ENCODE measurements around the gene CACNA1A.

CACNA1A gene

DNA sequence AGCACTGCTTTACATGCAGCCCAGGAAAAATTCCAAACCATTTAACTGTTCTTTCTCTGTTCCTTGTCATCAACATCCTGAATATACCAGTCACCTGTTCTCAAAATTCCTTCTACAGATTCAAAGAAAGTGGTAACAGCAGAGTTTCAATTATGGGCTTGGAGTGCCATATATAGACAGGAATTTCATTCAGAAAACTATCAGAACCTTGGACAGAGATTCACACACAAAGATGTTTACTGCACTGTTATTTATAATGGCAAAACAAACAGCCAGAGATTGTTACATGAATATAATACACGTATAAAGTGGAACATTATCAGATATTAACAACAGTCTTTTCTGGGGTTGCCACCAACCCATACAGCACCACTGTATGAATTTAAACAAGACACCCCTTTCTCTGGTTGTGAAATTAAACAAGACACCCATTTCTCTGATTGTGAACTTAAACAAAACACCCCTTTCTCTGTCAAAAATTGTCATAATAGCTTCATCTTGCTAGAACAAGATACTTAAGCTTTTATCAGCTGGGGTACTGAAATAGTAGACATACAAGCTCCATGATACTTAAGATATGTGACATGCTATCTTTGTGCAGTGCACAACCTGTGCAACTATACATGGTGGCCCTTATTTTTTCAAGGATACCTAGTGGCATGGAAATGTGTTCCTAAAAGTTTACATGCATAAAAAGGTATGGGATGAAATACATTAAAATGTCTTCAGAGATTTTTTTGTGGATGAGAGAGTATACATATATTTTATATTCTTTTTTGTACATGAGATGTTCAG is 12.6 kb downstream of the CACNA1A start:
- DNase-seq (ENCODE audit: low spot score) = no peak

GRCh38 chr19:13492128-13492527 is 14.2 kb downstream of the CACNA1A start:
- DNase-seq (ENCODE audit: low spot score) = no peak

DNA sequence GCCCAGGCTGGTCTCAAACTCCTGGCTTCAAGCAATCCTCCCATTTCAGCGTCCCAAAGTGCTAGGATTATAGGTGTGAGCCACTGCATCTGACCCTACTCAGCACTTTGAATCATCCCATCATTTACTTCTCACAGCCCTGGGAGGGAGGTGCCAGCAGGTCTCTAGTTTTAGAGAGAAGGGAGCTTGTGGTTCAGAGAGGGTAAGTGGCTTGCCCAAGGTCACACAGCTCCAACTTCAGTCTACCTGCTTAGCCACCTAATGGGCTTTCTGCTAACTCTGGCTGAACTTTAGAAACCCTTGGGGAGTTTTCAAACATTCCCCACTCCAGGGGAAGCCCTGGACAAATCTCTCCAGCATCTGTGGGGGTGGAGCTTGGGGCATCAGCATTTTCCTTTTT is 18.3 kb downstream of the CACNA1A start:
- no peak for DNase-seq (ENCODE audit: low spot score)

DNA sequence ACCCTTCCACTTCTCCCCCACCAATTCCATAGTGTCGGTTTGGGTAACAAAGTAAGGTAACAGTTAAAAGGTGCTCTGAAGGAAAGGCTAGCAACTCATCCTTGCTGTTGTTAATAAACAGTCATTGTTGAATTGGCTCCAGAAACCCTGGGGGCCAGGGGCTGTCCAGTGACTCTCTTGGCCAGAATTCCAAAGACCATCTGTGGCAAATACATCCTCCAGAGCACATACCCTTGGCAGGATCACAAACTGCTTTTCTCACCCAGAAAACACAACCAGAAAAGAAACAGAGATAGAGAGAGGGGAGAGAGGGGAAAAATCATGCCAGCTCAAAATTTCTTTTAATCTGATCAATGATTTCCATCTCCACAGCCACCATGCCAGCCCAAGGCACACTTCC is 22.1 kb downstream of the CACNA1A start:
- no peak for DNase-seq (ENCODE audit: low spot score)

GRCh38 chr19:13483215-13483614 is 23.1 kb downstream of the CACNA1A start:
- no peak for DNase-seq (ENCODE audit: low spot score)

- DNase-seq (ENCODE audit: low spot score) = no peak
Observed at GRCh38 chr19:13478576-13478975, 27.7 kb downstream of the CACNA1A start.

DNA sequence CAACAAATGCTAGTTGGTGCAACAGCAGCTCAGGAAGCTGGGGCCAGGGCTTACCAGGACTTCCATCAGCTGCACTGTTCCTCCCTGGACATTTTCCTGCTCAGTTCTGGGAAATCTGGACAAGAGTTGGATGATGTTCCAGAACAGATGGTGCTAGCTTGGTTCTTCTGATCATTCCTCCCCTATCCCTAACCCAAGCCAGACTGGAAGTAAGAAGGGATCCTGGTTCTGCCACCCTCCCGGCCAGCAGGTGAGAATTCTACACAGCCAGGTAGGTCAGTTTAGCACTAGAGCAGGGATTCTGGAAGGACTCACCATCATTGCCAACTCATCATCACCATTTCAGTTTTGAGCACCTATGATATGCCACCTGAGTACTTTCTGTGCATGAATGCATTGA is 30.2 kb downstream of the CACNA1A start:
- no peak for DNase-seq (ENCODE audit: low spot score)

DNA sequence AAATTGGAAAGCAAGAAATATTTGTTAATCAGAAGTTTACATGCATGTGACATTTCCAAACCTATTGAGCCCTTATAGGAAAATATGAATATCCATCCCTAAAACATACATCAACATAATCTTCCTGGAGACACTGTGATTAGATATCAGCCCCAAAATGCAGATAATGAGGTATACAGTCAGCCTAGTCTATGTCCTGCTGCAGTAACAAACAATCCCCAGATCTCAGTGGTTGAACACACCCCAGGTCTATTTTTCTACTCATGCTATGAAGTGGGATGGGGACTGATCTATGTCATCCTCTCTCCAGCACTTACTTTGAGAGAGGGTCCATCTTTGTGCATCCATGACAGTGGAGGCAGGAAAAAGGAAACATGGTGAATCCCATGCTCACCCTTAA is 31.2 kb downstream of the CACNA1A start:
- no peak for DNase-seq (ENCODE audit: low spot score)

DNA sequence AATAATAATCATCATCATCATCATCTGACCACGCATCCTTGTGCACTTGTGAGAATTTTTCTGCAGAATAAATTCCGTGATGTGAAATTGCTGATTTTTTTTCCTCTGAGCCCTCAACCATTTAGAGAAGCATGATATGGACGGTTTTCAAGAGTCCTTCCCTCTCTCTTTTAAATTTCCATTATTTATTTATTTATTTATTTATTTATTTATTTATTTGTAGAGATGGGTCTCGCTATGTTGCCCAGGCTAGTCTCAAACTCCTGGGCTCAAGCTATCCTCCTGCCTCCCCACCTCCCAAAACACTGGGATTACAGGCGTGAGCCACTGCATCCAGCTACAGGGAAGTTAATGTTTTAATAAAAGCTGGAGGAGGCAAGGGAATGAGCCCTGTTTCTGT is 39.6 kb downstream of the CACNA1A start:
- no peak for DNase-seq (ENCODE audit: low spot score)

GRCh38 chr19:13463296-13463695 is 43.0 kb downstream of the CACNA1A start:
- no peak for DNase-seq (ENCODE audit: low spot score)

DNA sequence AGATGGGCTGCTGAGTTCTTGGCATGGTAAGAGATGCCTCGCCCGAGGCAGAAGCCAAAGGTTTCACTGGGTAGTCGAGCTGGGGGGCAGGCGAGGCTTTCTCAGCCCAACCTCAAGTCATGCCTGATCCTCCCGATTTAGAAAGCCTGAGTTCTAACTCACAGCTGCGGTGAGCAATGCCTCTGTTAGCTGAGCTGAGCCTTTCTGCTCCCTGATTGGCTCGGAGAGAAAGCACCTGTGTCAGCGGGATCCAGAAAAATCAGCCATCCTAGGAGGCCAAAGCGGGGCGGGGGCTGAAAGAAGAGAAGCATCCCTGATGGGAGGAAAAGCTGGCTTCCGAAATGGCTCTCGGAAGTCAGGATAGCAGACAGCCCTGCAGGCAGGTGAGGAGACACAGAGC is 44.7 kb downstream of the CACNA1A start:
- no peak for DNase-seq (ENCODE audit: low spot score)

DNA sequence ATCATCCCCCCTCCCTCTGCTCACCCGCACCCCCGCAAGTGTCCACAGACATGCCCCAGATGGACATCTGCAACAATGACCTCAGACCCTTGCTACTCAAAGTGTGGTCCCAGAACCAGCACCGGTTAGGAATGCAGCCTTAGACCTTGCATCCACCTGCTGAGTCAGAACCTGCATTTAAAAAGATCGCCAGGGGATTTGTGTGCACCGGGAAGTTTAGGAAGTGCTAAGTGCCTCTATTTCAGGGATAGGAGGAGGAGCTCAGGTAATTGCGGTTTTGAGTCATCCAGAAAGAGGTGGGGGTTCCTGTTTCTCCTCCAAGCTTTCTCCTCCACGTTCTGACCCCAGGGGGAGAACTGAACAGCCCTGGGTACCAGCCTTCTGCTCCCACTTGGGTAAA is 46.2 kb downstream of the CACNA1A start:
- DNase-seq (ENCODE audit: low spot score) = no peak

DNA sequence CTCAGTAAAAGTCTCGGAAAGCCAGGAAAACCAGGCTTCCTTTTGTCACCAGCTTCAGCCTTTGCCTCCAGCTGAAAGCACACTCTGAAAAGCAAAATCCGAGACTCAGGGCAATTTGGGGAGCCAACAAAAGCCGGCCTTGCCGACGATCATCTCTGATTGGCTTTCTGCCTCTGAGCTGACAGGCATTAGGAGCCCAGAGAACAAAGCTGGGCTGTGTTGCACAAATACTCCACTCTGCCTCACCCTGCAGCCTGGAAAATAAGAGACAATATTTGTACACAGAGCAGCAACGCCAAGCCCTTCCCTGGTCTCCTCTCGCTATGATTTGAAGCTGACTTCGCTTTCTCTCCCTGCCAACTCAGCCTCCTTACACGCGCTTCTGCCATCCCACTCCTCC is 46.9 kb downstream of the CACNA1A start:
- DNase-seq (ENCODE audit: low spot score) = no peak

GRCh38 chr19:13451434-13451995 is 54.8 kb downstream of the CACNA1A start:
- DNase-seq (ENCODE audit: low spot score) = no peak

- no peak for DNase-seq (ENCODE audit: low spot score)
Observed at GRCh38 chr19:13447978-13448377, 58.3 kb downstream of the CACNA1A start.

DNA sequence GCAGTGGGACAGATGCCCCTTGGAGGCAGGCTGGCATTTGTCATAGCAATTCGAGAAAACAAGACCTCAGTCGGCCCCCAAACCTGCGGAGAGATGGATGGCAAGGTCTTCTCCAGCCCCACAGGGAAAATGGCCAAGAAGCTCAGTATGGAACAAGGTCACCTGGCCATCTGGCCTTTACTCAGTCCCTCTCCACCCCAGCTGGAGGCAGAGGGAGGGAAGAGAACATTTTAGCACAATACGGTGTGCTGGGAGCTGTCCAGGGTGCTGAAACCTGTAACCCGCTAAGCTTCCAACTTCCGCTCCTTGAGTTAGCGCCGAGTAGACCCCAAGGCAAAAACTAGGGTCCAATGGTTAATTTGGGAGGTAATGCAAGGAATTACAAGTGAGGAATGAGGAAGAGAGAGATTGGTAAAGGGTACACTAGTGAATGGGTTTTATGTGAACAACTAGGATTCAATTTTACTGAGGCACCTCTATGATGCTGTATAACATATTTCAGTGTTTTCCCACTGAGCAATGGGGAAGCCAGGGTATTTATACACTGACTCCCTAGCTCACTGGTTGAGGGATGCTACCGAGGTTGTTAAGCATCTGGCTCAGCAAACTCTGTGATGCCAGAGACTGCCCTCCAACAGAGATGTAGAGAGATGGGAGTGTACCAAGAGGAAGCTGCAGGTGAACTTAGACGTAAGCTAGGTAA is 64.3 kb downstream of the CACNA1A start:
- DNase-seq (ENCODE audit: low spot score) = peak; percentile 9

- no peak for DNase-seq (ENCODE audit: low spot score)
Observed at GRCh38 chr19:13437919-13438618, 68.2 kb downstream of the CACNA1A start.

DNA sequence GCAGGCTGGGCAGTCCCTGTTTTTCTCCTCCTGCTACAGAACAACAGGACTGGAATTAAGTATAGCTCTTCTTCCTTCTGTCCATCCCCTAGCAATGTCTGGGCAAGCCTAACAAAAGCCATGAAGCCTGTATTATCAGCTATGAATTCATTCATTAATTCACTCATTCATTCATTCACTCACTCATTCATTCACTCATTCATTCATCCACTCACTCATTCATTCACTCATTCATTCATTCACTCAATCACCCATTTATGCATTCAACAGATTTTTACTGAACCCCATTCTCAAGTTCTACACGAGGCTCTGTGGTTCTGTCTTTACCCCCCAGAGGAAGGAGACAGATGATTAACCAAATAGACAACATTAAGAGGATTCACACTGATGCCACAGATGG is 69.9 kb downstream of the CACNA1A start:
- DNase-seq (ENCODE audit: low spot score) = no peak

DNA sequence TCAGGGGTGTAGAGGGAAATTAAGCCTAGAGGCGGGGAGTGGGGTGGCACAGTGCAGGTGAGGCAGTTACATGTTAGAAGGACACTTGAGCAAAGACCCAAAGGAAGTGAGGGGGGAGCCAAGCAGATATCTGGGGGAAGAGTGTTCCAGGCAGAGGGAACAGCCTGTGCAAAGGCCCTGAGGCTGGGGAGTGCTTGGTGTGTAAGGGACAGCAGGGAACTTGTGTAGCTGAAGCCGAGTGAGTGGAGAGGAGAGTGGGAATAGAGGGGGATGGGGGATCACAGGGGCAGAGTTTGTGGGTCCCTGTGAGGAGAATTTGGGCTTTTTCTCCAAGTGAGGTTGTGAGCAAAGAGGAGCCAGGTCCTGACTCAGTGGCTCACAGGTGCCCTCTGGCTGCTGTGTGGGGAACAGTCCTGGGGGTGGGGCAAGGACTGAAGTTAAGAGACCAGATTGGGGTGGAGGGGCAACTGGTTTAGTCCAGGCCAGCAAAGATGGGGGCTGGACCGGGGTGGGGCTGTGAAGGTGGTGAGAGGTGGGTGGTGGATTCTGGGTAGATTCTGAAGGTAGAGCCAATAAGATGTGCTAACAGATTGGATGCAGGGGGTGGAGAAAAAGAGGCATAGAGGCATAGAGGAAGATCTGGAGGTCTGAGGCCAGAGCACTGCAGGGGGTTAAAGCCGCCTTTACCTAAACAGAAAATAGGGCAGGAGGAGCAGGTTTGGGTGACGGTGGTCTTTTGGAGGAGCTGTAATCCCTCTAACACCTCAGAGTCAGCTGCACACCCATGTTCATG is 75.3 kb downstream of the CACNA1A start:
- peak; percentile 16 for DNase-seq (ENCODE audit: low spot score)

DNA sequence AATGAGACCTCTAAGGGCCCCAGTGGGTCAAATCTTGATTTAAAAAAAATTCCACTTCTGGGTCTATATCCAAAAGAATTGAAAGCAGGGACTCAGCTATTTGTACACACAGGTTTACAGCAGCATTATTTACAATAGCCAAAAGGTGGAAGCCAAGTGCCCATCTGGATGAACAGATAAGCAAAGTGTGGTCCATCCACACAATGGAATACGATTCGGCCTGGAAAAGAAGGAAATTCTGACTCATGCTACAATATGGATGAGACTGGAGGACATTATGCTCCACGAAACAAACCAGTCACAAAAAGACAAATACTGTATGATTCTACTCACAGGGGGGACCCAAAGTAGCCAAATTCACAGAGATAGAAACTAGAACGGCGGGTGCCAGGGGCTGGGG is 76.7 kb downstream of the CACNA1A start:
- no peak for DNase-seq (ENCODE audit: low spot score)

GRCh38 chr19:13428352-13428751 is 77.9 kb downstream of the CACNA1A start:
- no peak for DNase-seq (ENCODE audit: low spot score)
